GM12878 (cell line): Measurements from ENCODE around the gene CTDP1. TPM values are rescaled to one million over a fixed set of nuclear protein-coding genes. Genes with fewer than 3 reads are reported as not detected.

ENCODE experiments used
- ATAC-seq: fragments of 200-7000 bp; cut with Tn5 transposase; 3 replicates; pipeline ENCODE4 v1.9.1; 2020; ENCODE audit warnings: mild to moderate bottlenecking, moderate library complexity
- BruUV-seq: library from RNA; stranded (reverse); fragments of 400-500 nt; replicated peaks from 2 replicates; lab custom pipeline; 2021; lab: Mats Ljungman, UMichigan
- CTCF ChIA-PET: fragments of 300-600 bp; sonication (Branson Sonifier 250); formaldehyde crosslinking; extraction: SDS; loops from one replicate; lab custom pipeline; 2021; ENCODE audit warnings: inconsistent platforms; lab: Yijun Ruan, JAX
- POLR2A ChIA-PET: fragments of 350-600 bp; formaldehyde crosslinking; extraction: SDS; loops from one replicate; lab custom pipeline; 2021; ENCODE audit warnings: inconsistent platforms; lab: Charles Lee
- RAD21 ChIA-PET: fragments of 300-600 bp; sonication (Branson Sonifier 250); formaldehyde crosslinking; loops from one replicate; lab custom pipeline; 2023; ENCODE audit warnings: antibody characterized with exemption; ENCODE audit not compliant: unreplicated experiment; lab: Charles Lee
- SMC1A ChIA-PET: fragments of 300-600 bp; sonication (Branson Sonifier 250); formaldehyde crosslinking; loops from one replicate; lab custom pipeline; 2023; ENCODE audit not compliant: unreplicated experiment, uncharacterized antibody; lab: Charles Lee
- DNase-seq: peaks from one replicate; pipeline ENCODE4 v3.0.0-alpha.2; 2011; ENCODE audit warnings: low read depth, low spot score
- FAIRE-seq: peaks from 3 replicates; lab custom pipeline; 2011; peaks lifted over from hg19 to GRCh38; lab: Jason Lieb, UNC
- H2AFZ ChIP-seq: 2 replicates; pipeline ENCODE4 v1.6.0; 2011; ENCODE audit warnings: low read depth, low read length, control low read depth; ENCODE audit not compliant: control insufficient read depth
- H3K27ac ChIP-seq: 2 replicates; pipeline ENCODE4 v1.5.1; 2011; ENCODE audit warnings: control low read depth; ENCODE audit not compliant: control insufficient read depth, insufficient read depth
- H3K27me3 ChIP-seq, 2 experiments: replicated peaks in 1 of 2; 2 replicates each; pipeline versions ENCODE4 v1.6.0 to v1.6.1; 2011; ENCODE audit warnings: low read length in 1 of 2; ENCODE audit not compliant: control insufficient read depth in 2 of 2, insufficient read depth in 2 of 2
- H3K36me3 ChIP-seq, 2 experiments: 2 replicates each; pipeline ENCODE4 v1.5.1; 2011; ENCODE audit warnings: low read length in 1 of 2; ENCODE audit not compliant: control insufficient read depth in 2 of 2, insufficient read depth in 2 of 2
- H3K4me1 ChIP-seq: 2 replicates; pipeline ENCODE4 v1.6.1; 2011; ENCODE audit warnings: mild to moderate bottlenecking, low read length, moderate library complexity, mixed read lengths; ENCODE audit not compliant: control insufficient read depth, insufficient read depth
- H3K4me2 ChIP-seq: 2 replicates; pipeline ENCODE4 v1.6.0; 2011; ENCODE audit warnings: control low read depth; ENCODE audit not compliant: control insufficient read depth, insufficient read depth
- H3K4me3 ChIP-seq: fragments of 200-600 bp; sonication (generic); 2 replicates; pipeline ENCODE4 v1.5.1; 2016
- H3K79me2 ChIP-seq: 2 replicates; pipeline ENCODE4 v1.6.0; 2011; ENCODE audit warnings: low read length; ENCODE audit not compliant: control insufficient read depth, insufficient read depth
- H3K9ac ChIP-seq: 2 replicates; pipeline ENCODE4 v1.8.0; 2011; ENCODE audit warnings: low read length, control low read depth, mixed read lengths; ENCODE audit not compliant: control insufficient read depth, insufficient read depth
- H3K9me3 ChIP-seq: replicated peaks from 3 replicates; pipeline ENCODE4 v1.5.1; 2011; ENCODE audit warnings: mild to moderate bottlenecking, low read length; ENCODE audit not compliant: control insufficient read depth, insufficient read depth
- H4K20me1 ChIP-seq: 2 replicates; pipeline ENCODE4 v1.6.0; 2011; ENCODE audit not compliant: control insufficient read depth, insufficient read depth
- CHD2 ChIP-seq: IDR thresholded peaks from 2 replicates; pipeline ENCODE4 v1.6.1; 2011; ENCODE audit warnings: low read depth, low read length, improper control_type of control experiment, borderline replicate concordance
- CREM ChIP-seq: IDR thresholded peaks from 2 replicates; pipeline ENCODE4 v1.6.1; 2014; ENCODE audit warnings: antibody characterized with exemption, low read depth
- CTCF ChIP-seq, 3 experiments: IDR thresholded peaks in 2 of 3; conservative IDR thresholded peaks in 1 of 3; 2 replicates each; pipeline ENCODE4 v1.5.1; 2011; ENCODE audit warnings: low read depth in 3 of 3, low read length in 3 of 3, mild to moderate bottlenecking in 3 of 3, control low read depth in 2 of 3, moderate library complexity in 2 of 3, inconsistent platforms in 1 of 3, mixed read lengths in 1 of 3; ENCODE audit not compliant: control insufficient read depth in 2 of 3, insufficient read depth in 1 of 3; ENCODE audit errors: extremely low read depth in 1 of 3
- EED ChIP-seq: sonication (generic); IDR thresholded peaks from 2 replicates; pipeline ENCODE4 v1.6.1; 2016; ENCODE audit warnings: antibody characterized with exemption, low read depth
- HDAC2 ChIP-seq: fragments of 200-600 bp; sonication (generic); IDR thresholded peaks from 2 replicates; pipeline ENCODE4 v1.6.1; 2017
- HDGF ChIP-seq: fragments of 450-650 bp; IDR thresholded peaks from 2 replicates; pipeline ENCODE4 v1.6.1; 2016; ENCODE audit warnings: antibody characterized with exemption
- IRF4 ChIP-seq: IDR thresholded peaks from 2 replicates; pipeline ENCODE4 v1.6.1; 2011; ENCODE audit warnings: low read depth, low read length
- NRF1 ChIP-seq: conservative IDR thresholded peaks from 2 replicates; pipeline ENCODE4 v1.6.1; 2011; ENCODE audit warnings: mild to moderate bottlenecking, low read depth, low read length, improper control_type of control experiment
- PAX5 ChIP-seq: IDR thresholded peaks from 2 replicates; pipeline ENCODE4 v1.6.1; 2011; ENCODE audit warnings: low read depth, low read length, borderline replicate concordance
- PML ChIP-seq: IDR thresholded peaks from 2 replicates; pipeline ENCODE4 v1.6.1; 2012; ENCODE audit warnings: low read length, inconsistent platforms
- WRNIP1 ChIP-seq: IDR thresholded peaks from 2 replicates; pipeline ENCODE4 v1.6.1; 2011; ENCODE audit warnings: low read depth, low read length, improper control_type of control experiment, borderline replicate concordance
- ZNF274 ChIP-seq: IDR thresholded peaks from one replicate; pipeline ENCODE4 v1.8.0; 2011; ENCODE audit not compliant: insufficient read length, insufficient read depth
- whole genome bisulfite sequencing: methylation state at CpG from one replicate; pipeline ENCODE4 v1.1.6; 2016; ENCODE audit warnings: low lambda C conversion rate; ENCODE audit not compliant: insufficient replicate concordance, insufficient coverage; ENCODE audit errors: missing lambda C conversion rate; 5-methylcytosine and 5-hydroxymethylcytosine counted together
- in situ Hi-C: fragments of 300-500 bp; cut with MboI; formaldehyde crosslinking; loops from 9 replicates; pipeline ENCODE4 v1.14.3; 2018; ENCODE audit warnings: mixed read lengths
- intact Hi-C: fragments of 100-400 bp; cut with micrococcal nuclease; formaldehyde crosslinking; loops from one replicate; pipeline ENCODE4 v1.14.2; 2022; ENCODE audit not compliant: unreplicated experiment
- polyA plus RNA-seq, 11 experiments: library from polyadenylated mRNA; depleted of rRNA in 4 of 11; unstranded in 6 of 11; stranded (reverse) in 5 of 11; fragments of >200 nt; fragmentation: Nextera tagmentation in 4 of 11; fragmentation: Illumina TruSeq in 1 of 11; extraction: Ambion mirVana in 4 of 11; extraction: Trizol in 1 of 11; gene quantifications; 1 replicate in 1 of 11; 2 replicates in 10 of 11; pipeline versions ENCODE4 v1.2.1 to v1.2.3, GENCODE V29; 2011 to 2016; ENCODE audit warnings: inconsistent platforms in 2 of 11, missing spikeins in 2 of 11, low read depth in 1 of 11
- total RNA-seq, 4 experiments: library from RNA; depleted of rRNA in 3 of 4; stranded (reverse); fragments of >200 nt in 3 of 4; fragmentation: Illumina TruSeq in 1 of 4; extraction: Trizol in 1 of 4; gene quantifications; 2 replicates each; pipeline versions ENCODE4 v1.2.1 to v1.2.3, GENCODE V29; 2013 to 2021

CTDP1 gene
- total and polyA plus RNA-seq, 10 of the 15 experiments (the other 5 are each of a cell fraction or from before 2014, with no cell fraction given), result 0.32 to 31.3 (median 8.8) TPM

GRCh38 chr18:79657342-79657996 lies 22.1 kb upstream of the CTDP1 start:
- H3K27me3 ChIP-seq, result no peaks in the 10 kb centered on the region; a peak in 2 of 4 replicates
- RAD21 ChIA-PET, result no interaction called here
- H3K4me3 ChIP-seq, result no peak overlapping the region
- SMC1A ChIA-PET, result no interaction called here
- ATAC-seq (no peak), FAIRE-seq (no peak), DNase-seq (no peak)
- no peak overlapping the region for H3K27ac ChIP-seq
- POLR2A ChIA-PET, result no interaction called here
- H2AFZ ChIP-seq, result no peak overlapping the region
- no peaks in the 10 kb centered on the region for H3K79me2 ChIP-seq
- no peak overlapping the region for H3K9ac ChIP-seq
- no peaks in the 10 kb centered on the region for H3K36me3 ChIP-seq
- CTCF ChIA-PET, result interaction anchor here (0.9 kb wide), 1 partner anchor 278 kb away, joined by 3 read pairs; no protein-coding TSS in a partner anchor
- no peak for TF ChIP-seq CHD2
- no peak for TF ChIP-seq PML
- TF ChIP-seq NRF1, result no peak
- TF ChIP-seq EED, result no peak
- no peak for TF ChIP-seq CTCF (IDR thresholded peaks at IDR 0.05 in 2 of 3, conservative IDR thresholded peaks at IDR 0.05 in 1 of 3; ENCODE audit: control insufficient read depth in 2 of 3, extremely low read depth in 1 of 3, insufficient read depth in 1 of 3, low read depth in 3 of 3, low read length in 3 of 3)
- no peak for TF ChIP-seq CREM
- no peak for TF ChIP-seq WRNIP1
- no peak for TF ChIP-seq PAX5
- TF ChIP-seq HDGF, result no peak
- no peak for TF ChIP-seq ZNF274
- TF ChIP-seq HDAC2, result no peak
- TF ChIP-seq IRF4, result no peak
- TF ChIP-seq, all 136 proteins: peak for 0
- WGBS, result 56% methylated on average over 20 of the region's 21 CpGs
- no peak overlapping the region for H3K4me2 ChIP-seq
- intact Hi-C loops, result no loop called here
- no peaks in the 10 kb centered on the region; the same call in 2 of the 3 replicates for H3K9me3 ChIP-seq
- no TSS peak for BruUV-seq
- H3K4me1 ChIP-seq, result no peaks in the 10 kb centered on the region
- no peaks in the 10 kb centered on the region for H4K20me1 ChIP-seq
- in situ Hi-C loops, result no loop called here
